Lower leg skin (tissue), 3 donors: ENCODE results near the gene UCKL1.

Experiments
- POLR2A ChIP-seq, 2 donors: fragments of 450-650 bp; IDR thresholded peaks; one replicate each; pipeline ENCODE4 v1.6.1; 2016 to 2017; ENCODE audit warnings: antibody characterized with exemption in 2 of 2, mild to moderate bottlenecking in 1 of 2, moderate library complexity in 1 of 2
- TF ChIP-seq, protein P1 (sequence below), 3 donors: fragments of 450-650 bp; IDR thresholded peaks; one replicate each; pipeline ENCODE4 v1.5.1; 2016; ENCODE audit warnings: antibody characterized with exemption in 3 of 3, mild to moderate bottlenecking in 3 of 3, moderate library complexity in 2 of 3

DNA sequence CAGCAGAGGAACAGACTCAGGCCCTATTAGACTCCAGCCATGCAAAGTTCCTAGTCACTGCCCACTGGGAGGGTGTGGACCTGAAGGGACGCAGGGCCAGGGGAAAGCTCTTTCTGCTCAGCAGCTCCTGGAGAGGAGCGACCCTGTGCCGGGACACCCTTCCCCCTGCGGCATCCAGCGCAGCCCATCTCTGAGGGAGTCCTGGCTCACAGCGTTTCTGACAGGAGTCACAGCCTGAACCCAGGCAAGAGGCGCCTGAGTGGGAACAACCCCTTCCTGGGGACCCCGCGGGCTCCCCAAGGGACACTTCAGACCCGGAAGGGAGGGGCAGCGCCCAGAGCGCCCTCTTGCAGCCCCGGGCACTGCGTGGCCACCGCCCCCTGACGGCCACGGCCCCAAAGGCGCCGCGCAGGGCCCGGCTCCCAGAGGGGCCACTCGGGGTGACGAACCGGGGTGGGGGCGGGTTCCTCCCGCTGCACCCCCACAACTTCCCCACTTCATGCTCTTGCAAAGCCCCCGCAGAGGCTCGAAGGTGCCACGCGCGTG lies 862 bp downstream of the UCKL1 start:
- TF ChIP-seq, protein P1, sequence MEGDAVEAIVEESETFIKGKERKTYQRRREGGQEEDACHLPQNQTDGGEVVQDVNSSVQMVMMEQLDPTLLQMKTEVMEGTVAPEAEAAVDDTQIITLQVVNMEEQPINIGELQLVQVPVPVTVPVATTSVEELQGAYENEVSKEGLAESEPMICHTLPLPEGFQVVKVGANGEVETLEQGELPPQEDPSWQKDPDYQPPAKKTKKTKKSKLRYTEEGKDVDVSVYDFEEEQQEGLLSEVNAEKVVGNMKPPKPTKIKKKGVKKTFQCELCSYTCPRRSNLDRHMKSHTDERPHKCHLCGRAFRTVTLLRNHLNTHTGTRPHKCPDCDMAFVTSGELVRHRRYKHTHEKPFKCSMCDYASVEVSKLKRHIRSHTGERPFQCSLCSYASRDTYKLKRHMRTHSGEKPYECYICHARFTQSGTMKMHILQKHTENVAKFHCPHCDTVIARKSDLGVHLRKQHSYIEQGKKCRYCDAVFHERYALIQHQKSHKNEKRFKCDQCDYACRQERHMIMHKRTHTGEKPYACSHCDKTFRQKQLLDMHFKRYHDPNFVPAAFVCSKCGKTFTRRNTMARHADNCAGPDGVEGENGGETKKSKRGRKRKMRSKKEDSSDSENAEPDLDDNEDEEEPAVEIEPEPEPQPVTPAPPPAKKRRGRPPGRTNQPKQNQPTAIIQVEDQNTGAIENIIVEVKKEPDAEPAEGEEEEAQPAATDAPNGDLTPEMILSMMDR (IDR thresholded peaks at IDR 0.05): no peak
- TF ChIP-seq POLR2A (IDR thresholded peaks at IDR 0.05): no peak
